ENCODE measurements around the gene BIK.

BIK gene

GRCh38 chr22:43163241-43163795 is 52.8 kb downstream of the BIK start:
- no peak for DNase-seq

GRCh38 chr22:43164636-43165035 is 54.1 kb downstream of the BIK start:
- DNase-seq: no peak

GRCh38 chr22:43166132-43166930 is 55.8 kb downstream of the BIK start:
- DNase-seq: no peak

- no peak for DNase-seq
Observed at GRCh38 chr22:43167001-43167589, 56.5 kb downstream of the BIK start.

GRCh38 chr22:43168471-43169309 is 58.1 kb downstream of the BIK start:
- no peak for DNase-seq

GRCh38 chr22:43169310-43170130 is 59.0 kb downstream of the BIK start:
- DNase-seq: no peak

GRCh38 chr22:43170131-43170480 is 59.6 kb downstream of the BIK start:
- no peak for DNase-seq

- no peak for DNase-seq
Observed at GRCh38 chr22:43171019-43171491, 60.5 kb downstream of the BIK start.

- no peak for DNase-seq
Observed at GRCh38 chr22:43171607-43172006, 61.1 kb downstream of the BIK start.

- no peak for DNase-seq
Observed at GRCh38 chr22:43172191-43172590, 61.6 kb downstream of the BIK start.

- DNase-seq: no peak
Observed at GRCh38 chr22:43173566-43173965, 63.0 kb downstream of the BIK start.

- DNase-seq: no peak
Observed at GRCh38 chr22:43173976-43174720, 63.6 kb downstream of the BIK start.

- DNase-seq: no peak
Observed at GRCh38 chr22:43174941-43175531, 64.5 kb downstream of the BIK start.

- DNase-seq: no peak
Observed at GRCh38 chr22:43176090-43176489, 65.5 kb downstream of the BIK start.

GRCh38 chr22:43177479-43177878 is 66.9 kb downstream of the BIK start:
- no peak for DNase-seq
